ENCODE data around the gene CFAP68. TPM values are rescaled to one million over a fixed set of nuclear protein-coding genes. Genes with fewer than 3 reads are reported as not detected.

CFAP68 gene
- total and polyA plus RNA-seq, 2 of the 13 experiments (the other 11 are each of a cell fraction or from before 2014, with no cell fraction given), result 22.2 to 25.6 TPM

GRCh38 chr11:111926505-111927391, 47.4 kb downstream of the CFAP68 start (continued):
- no peak for TF ChIP-seq STAT6 (CRISPR knock-in tag; IDR thresholded peaks at IDR 0.05; ENCODE audit: borderline replicate concordance)
- TF ChIP-seq, protein P1, sequence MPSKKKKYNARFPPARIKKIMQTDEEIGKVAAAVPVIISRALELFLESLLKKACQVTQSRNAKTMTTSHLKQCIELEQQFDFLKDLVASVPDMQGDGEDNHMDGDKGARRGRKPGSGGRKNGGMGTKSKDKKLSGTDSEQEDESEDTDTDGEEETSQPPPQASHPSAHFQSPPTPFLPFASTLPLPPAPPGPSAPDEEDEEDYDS (CRISPR knock-in tag; IDR thresholded peaks at IDR 0.05), result peak; percentile 74
- peak; percentile 80; the same call in 1 of the 2 replicates for TF ChIP-seq ZNF232 (CRISPR knock-in tag; IDR thresholded peaks at IDR 0.05; ENCODE audit: borderline replicate concordance)
- peak; percentile 87 for TF ChIP-seq SAP130 (CRISPR knock-in tag; IDR thresholded peaks at IDR 0.05; ENCODE audit: low read depth)
- TF ChIP-seq, protein P2, sequence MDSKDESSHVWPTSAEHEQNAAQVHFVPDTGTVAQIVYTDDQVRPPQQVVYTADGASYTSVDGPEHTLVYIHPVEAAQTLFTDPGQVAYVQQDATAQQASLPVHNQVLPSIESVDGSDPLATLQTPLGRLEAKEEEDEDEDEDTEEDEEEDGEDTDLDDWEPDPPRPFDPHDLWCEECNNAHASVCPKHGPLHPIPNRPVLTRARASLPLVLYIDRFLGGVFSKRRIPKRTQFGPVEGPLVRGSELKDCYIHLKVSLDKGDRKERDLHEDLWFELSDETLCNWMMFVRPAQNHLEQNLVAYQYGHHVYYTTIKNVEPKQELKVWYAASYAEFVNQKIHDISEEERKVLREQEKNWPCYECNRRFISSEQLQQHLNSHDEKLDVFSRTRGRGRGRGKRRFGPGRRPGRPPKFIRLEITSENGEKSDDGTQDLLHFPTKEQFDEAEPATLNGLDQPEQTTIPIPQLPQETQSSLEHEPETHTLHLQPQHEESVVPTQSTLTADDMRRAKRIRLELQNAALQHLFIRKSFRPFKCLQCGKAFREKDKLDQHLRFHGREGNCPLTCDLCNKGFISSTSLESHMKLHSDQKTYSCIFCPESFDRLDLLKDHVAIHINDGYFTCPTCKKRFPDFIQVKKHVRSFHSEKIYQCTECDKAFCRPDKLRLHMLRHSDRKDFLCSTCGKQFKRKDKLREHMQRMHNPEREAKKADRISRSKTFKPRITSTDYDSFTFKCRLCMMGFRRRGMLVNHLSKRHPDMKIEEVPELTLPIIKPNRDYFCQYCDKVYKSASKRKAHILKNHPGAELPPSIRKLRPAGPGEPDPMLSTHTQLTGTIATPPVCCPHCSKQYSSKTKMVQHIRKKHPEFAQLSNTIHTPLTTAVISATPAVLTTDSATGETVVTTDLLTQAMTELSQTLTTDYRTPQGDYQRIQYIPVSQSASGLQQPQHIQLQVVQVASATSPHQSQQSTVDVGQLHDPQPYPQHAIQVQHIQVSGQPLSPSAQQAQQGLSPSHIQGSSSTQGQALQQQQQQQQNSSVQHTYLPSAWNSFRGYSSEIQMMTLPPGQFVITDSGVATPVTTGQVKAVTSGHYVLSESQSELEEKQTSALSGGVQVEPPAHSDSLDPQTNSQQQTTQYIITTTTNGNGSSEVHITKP (CRISPR knock-in tag; IDR thresholded peaks at IDR 0.05; ENCODE audit: low read depth), result 0 out of 2 replicates have a peak, but pooled peaks have one; percentile 18
- no peak for TF ChIP-seq ELK4 (CRISPR knock-in tag; IDR thresholded peaks at IDR 0.05; ENCODE audit: borderline replicate concordance)
- TF ChIP-seq ZNF362 (CRISPR knock-in tag; IDR thresholded peaks at IDR 0.05; ENCODE audit: borderline replicate concordance), result 0 out of 2 replicates have a peak, but pooled peaks have one; percentile 10
- no peak for TF ChIP-seq ZFP1 (CRISPR knock-in tag; IDR thresholded peaks at IDR 0.05)
- peak; percentile 56; the same call in 1 of the 2 replicates for TF ChIP-seq RXRB (CRISPR knock-in tag; IDR thresholded peaks at IDR 0.05; ENCODE audit: borderline replicate concordance)
- TF ChIP-seq, protein P3, sequence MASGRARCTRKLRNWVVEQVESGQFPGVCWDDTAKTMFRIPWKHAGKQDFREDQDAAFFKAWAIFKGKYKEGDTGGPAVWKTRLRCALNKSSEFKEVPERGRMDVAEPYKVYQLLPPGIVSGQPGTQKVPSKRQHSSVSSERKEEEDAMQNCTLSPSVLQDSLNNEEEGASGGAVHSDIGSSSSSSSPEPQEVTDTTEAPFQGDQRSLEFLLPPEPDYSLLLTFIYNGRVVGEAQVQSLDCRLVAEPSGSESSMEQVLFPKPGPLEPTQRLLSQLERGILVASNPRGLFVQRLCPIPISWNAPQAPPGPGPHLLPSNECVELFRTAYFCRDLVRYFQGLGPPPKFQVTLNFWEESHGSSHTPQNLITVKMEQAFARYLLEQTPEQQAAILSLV (CRISPR knock-in tag; IDR thresholded peaks at IDR 0.05; ENCODE audit: borderline replicate concordance), result peak; percentile 64; the same call in 1 of the 2 replicates
- peak; percentile 71 for TF ChIP-seq ZFP90 (CRISPR knock-in tag; IDR thresholded peaks at IDR 0.05; ENCODE audit: borderline replicate concordance)
- peak; percentile 47; the same call in 1 of the 2 replicates for TF ChIP-seq ZNF747 (CRISPR knock-in tag; IDR thresholded peaks at IDR 0.05; ENCODE audit: borderline replicate concordance)
- peak; percentile 73 for TF ChIP-seq PHF8 (CRISPR knock-in tag; IDR thresholded peaks at IDR 0.05)
- TF ChIP-seq NFKB2 (CRISPR knock-in tag; IDR thresholded peaks at IDR 0.05; ENCODE audit: borderline replicate concordance), result peak; percentile 81; the same call in 1 of the 2 replicates
- no peak; the same call in 1 of the 2 replicates for TF ChIP-seq KLF9 (CRISPR knock-in tag; IDR thresholded peaks at IDR 0.05; ENCODE audit: low read depth)
- TF ChIP-seq ZNF614 (CRISPR knock-in tag; IDR thresholded peaks at IDR 0.05; ENCODE audit: borderline replicate concordance), result peak; percentile 86; the same call in 1 of the 2 replicates
- no peak for TF ChIP-seq MBD4 (IDR thresholded peaks at IDR 0.05; ENCODE audit: borderline replicate concordance, low read length)
